Measurements from ENCODE around the gene SCLY. TPM values are rescaled to one million over a fixed set of nuclear protein-coding genes. Genes with fewer than 3 reads are reported as not detected.

The SCLY gene
- polyA plus RNA-seq, 2 of the 4 experiments (the other 2 are of a cell fraction), result 19.0 to 28.3 TPM

- TF ChIP-seq HMGXB4 (CRISPR knock-in tag; IDR thresholded peaks at IDR 0.05; ENCODE audit: borderline replicate concordance), result no peak
- TF ChIP-seq NPAS2 (CRISPR knock-in tag; IDR thresholded peaks at IDR 0.05; ENCODE audit: borderline replicate concordance), result no peak
- TF ChIP-seq, protein P1, sequence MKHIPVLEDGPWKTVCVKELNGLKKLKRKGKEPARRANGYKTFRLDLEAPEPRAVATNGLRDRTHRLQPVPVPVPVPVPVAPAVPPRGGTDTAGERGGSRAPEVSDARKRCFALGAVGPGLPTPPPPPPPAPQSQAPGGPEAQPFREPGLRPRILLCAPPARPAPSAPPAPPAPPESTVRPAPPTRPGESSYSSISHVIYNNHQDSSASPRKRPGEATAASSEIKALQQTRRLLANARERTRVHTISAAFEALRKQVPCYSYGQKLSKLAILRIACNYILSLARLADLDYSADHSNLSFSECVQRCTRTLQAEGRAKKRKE (CRISPR knock-in tag; IDR thresholded peaks at IDR 0.05; ENCODE audit: low read depth), result no peak
- no peak for TF ChIP-seq CBX2 (IDR thresholded peaks at IDR 0.05; ENCODE audit: borderline replicate concordance, low read depth)
- no peak for TF ChIP-seq GATA3 (IDR thresholded peaks at IDR 0.05; ENCODE audit: borderline replicate concordance)
- TF ChIP-seq CHD2 (IDR thresholded peaks at IDR 0.05; ENCODE audit: low read length, partially characterized antibody), result no peak
Measured at GRCh38 chr2:238077292-238077691, 16.5 kb downstream of the SCLY start (continued).

DNA sequence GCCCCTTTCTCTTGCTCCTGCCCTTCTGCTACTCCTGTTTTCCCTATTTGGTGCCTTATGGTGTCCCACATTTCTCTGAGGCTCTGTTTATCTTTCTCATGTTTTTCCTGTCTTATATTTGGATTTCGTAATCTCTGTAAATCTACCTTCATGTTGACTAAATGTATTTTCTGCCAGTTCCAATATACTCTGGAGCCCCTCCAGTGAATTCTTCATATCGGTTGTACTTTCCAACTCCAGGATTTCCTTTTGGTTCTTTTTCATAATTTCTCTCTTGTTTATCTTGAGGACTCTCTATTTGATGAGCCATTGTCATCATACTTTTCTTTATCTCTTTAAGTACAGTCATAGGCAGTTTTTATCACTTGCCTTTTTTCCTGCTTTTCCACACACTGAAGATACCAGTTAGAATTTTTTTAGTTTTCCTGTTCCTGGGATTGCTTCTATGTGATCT is 19.1 kb downstream of the SCLY start:
- ATAC-seq, result no peak
- DNase-seq (ENCODE audit: low read depth in 1 of 2, low spot score in 1 of 2), result peak in 1 of 2 experiments; percentile 33
- WGBS (ENCODE audit: missing lambda C conversion rate), result 52% methylated on average over 2 of the region's 2 CpGs

DNA sequence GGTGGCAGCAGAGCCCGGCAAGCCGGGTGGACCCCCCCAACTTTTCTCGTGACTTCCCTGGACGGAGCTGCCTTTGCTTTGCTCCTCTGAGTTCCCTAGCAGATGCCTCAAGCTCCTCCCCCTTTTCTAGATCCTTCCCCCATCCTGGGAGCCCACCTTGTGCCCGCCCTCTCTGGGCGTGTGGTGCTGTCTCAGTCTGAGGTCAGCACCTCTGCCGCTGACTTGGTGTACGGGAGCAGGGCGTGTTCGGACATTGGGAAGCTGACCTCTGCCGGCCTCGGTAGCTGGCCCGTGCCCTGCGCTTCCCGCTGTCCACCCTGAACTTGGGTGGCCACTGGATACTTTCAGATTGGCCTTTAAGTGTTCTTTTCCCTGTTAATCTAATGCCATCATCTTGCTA is 19.7 kb downstream of the SCLY start:
- Histone ChIP-seq H3K4me1 (no peaks in the 10 kb centered on the region), H3K4me2 (no peak overlapping the region), H3K27ac (no peak overlapping the region), H3K9me3 (peaks cover 30% of the 10 kb centered on the region), H3K4me3 (no peak overlapping the region)
- DNase-seq (ENCODE audit: low read depth in 1 of 2, low spot score in 1 of 2) (no peak), ATAC-seq (no peak), FAIRE-seq (no peak)
- TF ChIP-seq HEYL (CRISPR knock-in tag; IDR thresholded peaks at IDR 0.05) (no peak), HMGXB4 (CRISPR knock-in tag; IDR thresholded peaks at IDR 0.05; ENCODE audit: borderline replicate concordance) (no peak), FOXS1 (CRISPR knock-in tag; IDR thresholded peaks at IDR 0.05) (no peak), EP300 (IDR thresholded peaks at IDR 0.05) (no peak), CHD4 (IDR thresholded peaks at IDR 0.05; ENCODE audit: borderline replicate concordance) (no peak), RNF2 (IDR thresholded peaks at IDR 0.05; ENCODE audit: borderline replicate concordance, low read depth) (no peak), HOXA7 (CRISPR knock-in tag; IDR thresholded peaks at IDR 0.05) (no peak), RAD21 (conservative IDR thresholded peaks at IDR 0.05 in 1 of 2, IDR thresholded peaks at IDR 0.05 in 1 of 2) (no peak), ESRRA (IDR thresholded peaks at IDR 0.05; ENCODE audit: borderline replicate concordance, low read length) (no peak), JUNB (IDR thresholded peaks at IDR 0.05) (no peak), FOSL2 (IDR thresholded peaks at IDR 0.05) (no peak), FOSL2 (CRISPR knock-in tag; IDR thresholded peaks at IDR 0.05) (no peak), SREBF2 (IDR thresholded peaks at IDR 0.05) (no peak), EHMT2 (IDR thresholded peaks at IDR 0.05; ENCODE audit: low read depth) (no peak)
- ChIA-PET CTCF (no interaction called here), POLR2A (interaction anchor here (1.6 kb wide), 1 partner anchor 20 kb away, joined by 4 read pairs; the partner anchor contains the start of gene SCLY)
- 96% methylated on average over 15 of the region's 15 CpGs for WGBS (ENCODE audit: missing lambda C conversion rate)

More for the DNA sequence above, 19.1 kb downstream of the SCLY start:
- ChIA-PET CTCF (no interaction called here), POLR2A (no interaction called here)
- no peak for FAIRE-seq
- Histone ChIP-seq H3K27ac (no peak overlapping the region), H3K4me3 (no peak overlapping the region), H3K4me2 (no peak overlapping the region), H3K9me3 (peaks cover 30% of the 10 kb centered on the region), H3K4me1 (no peaks in the 10 kb centered on the region)
- TF ChIP-seq, protein P1 (CRISPR knock-in tag; IDR thresholded peaks at IDR 0.05; ENCODE audit: low read depth), result no peak
- TF ChIP-seq EHMT2 (IDR thresholded peaks at IDR 0.05; ENCODE audit: low read depth) (no peak), SMC3 (IDR thresholded peaks at IDR 0.05) (no peak), SREBF2 (IDR thresholded peaks at IDR 0.05) (no peak), CEBPB (IDR thresholded peaks at IDR 0.05) (peak in 1 of 2 experiments; percentile 51; a peak in 3 of 4 replicates), HDAC2 (IDR thresholded peaks at IDR 0.05) (no peak), CBX8 (IDR thresholded peaks at IDR 0.05) (no peak), NPAS2 (CRISPR knock-in tag; IDR thresholded peaks at IDR 0.05; ENCODE audit: borderline replicate concordance) (no peak), RCOR1 (IDR thresholded peaks at IDR 0.05; ENCODE audit: low read depth, low read length) (no peak), KDM1A (IDR thresholded peaks at IDR 0.05; ENCODE audit: low read depth) (peak; percentile 68), FOSB (CRISPR knock-in tag; IDR thresholded peaks at IDR 0.05) (no peak)
- TF ChIP-seq, protein P2, sequence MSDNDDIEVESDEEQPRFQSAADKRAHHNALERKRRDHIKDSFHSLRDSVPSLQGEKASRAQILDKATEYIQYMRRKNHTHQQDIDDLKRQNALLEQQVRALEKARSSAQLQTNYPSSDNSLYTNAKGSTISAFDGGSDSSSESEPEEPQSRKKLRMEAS (IDR thresholded peaks at IDR 0.05), result no peak
